HG02678 (cell line): ENCODE results near the gene SNN.
A peak's percentile ranks its signal among the peaks of the same experiment; 100 is the strongest.

Source experiments
- ATAC-seq: cut with Tn5 transposase; IDR thresholded peaks from one replicate; pipeline ENCODE4 v1.9.1; 2021; ENCODE audit warnings: mild to moderate bottlenecking, moderate library complexity; ENCODE audit not compliant: unreplicated experiment

The SNN gene

DNA sequence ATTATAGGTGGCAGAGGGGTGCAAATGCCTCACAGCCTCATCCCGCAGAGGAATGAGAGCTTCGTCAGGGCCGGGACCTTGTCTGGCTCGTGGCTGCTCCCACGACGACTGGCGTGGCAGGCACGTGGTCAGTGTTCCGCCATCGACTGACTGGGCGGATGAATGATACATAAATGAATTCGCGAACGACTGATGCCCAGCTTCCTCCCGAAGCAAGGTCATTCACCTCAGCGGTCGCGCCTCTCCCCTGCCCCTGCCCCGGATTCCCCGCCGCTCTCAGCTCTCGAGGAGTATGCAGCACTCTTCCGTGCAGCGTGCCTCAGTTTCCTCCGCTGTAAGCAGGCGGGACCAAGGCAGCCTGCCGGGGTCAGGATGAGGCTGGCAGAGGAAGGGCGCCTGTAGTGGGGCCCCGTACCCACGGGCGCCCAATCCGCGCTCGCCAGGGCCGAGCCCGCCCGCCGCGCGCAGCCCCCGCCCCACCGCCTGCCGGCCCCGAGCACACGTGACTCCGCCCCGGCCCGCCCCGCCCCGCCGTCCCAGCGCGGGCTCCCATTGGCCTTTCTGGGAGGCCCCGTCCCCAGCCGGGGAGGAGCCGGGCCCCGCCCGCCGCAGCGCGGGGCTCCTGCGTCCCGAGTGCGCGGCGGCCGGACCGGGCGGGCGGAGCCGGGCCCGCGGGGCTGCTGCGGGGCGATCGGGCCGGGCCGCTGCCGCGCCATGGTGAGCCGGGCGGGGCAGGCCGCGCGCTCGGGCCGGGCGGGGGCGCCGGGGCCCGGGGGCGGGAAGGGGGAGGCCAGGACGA is at the start of gene SNN:
TSS of gene SNN (plus strand) at position 632 of the 799 bp plus-strand sequence. CDS start 7,605 bp downstream, outside the sequence.
- ATAC-seq = peak; percentile 72

GRCh38 chr16:11619327-11619851 is 48.9 kb upstream of the SNN start:
- ATAC-seq = peak; percentile 63

GRCh38 chr16:11620243-11621003 is 47.8 kb upstream of the SNN start:
- no peak for ATAC-seq

GRCh38 chr16:11621539-11621919 is 46.7 kb upstream of the SNN start:
- ATAC-seq = no peak

DNA sequence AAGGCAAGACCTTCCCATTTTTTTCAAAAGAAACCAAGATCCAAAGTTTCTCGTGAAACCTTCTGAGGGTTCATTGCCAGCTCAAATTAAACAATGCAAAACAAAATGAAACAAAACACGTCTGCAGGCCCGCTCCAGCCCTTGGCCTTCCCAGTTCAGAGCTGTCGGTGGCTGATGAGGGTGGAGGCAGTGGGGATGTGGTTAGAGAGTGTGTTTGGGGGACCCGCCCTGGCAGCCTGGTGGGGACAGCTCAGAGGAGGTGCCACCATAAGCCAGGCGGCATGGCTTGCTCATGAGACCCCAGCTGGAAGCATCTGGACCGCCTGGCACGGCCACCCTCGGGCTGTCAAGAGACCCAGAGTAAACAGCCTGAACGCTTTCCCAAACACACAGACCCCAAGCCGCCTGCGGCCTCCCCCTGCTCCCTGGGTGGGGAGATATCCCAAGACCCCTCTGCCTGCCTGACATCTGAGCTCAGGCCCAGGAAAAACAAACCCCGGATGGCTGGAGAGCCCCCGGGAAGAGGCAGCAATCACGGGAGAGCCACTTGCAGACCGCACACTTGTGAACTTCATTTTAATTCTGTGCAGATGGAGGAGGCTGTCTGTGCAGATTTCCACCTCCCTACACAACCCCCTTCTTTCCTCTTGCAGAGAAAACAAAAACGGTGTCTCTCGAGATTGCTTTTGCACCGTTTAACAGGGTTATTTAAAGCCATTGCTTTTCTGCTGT is 46.2 kb upstream of the SNN start:
- no peak for ATAC-seq

- ATAC-seq = no peak
Measured at GRCh38 chr16:11624205-11624604, 44.0 kb upstream of the SNN start.

- no peak for ATAC-seq
Measured at GRCh38 chr16:11624636-11625607, 43.3 kb upstream of the SNN start.

- ATAC-seq = no peak
Measured at GRCh38 chr16:11625769-11626168, 42.5 kb upstream of the SNN start.

DNA sequence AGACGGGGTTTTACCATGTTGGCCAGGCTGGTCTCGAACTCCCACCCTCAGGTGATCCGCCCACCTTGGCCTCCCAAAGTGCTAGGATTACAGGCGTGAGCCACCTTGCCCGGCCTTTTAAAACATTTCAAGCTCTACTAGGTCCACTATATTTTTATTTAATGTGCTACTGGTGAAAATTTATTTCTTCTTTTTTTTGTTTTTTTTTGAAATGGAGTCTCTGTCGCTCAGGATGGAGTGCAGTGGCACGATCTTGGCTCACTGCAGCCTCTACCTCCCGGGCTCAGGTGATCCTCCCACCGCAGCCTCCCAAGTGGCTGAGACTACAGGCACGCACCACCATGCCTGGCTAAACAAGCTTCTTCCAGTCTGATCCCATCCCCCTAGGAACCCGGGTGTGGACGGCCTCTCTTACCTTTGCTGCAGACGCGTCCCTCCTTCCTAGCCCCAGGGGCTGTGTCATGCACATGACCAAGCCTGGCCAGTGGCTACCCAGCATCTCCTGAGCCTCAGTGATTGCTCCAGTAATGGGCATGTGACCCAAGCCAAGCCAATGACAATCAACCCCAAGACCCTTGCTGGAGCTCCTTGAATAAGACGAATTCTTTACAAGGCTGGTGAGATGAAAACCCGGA is 41.5 kb upstream of the SNN start:
- ATAC-seq = no peak

GRCh38 chr16:11627292-11627663 is 41.0 kb upstream of the SNN start:
- ATAC-seq = no peak

DNA sequence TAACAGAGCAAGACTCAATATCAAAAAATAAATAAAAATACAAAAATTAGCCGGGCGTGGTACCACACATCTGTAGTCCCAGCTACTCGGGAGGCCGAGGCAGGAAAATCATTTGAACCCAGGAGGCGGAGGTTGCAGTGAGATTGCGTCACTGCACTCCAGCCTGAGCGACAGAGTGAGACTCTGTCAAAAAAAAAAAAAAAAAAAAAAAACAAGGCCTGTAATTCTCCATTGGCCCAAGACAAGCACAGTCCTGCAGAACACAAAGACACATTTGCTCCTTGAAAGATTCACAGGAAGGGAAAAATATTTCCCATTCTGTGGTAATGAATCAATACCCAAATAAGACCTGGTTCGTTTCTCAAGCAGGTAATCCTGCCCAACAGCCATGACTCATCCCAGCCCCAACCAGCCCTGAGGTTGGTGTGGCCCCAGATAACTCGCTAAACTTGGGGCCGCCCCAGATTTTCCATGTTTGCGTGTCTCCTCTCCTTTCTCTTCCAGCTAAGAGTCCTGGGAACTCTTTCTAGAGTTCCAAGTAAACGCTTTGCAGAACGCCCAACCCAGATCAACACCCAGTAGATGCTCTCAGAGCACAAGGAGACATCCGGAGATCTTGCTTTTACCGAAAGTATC is 40.3 kb upstream of the SNN start:
- no peak for ATAC-seq

DNA sequence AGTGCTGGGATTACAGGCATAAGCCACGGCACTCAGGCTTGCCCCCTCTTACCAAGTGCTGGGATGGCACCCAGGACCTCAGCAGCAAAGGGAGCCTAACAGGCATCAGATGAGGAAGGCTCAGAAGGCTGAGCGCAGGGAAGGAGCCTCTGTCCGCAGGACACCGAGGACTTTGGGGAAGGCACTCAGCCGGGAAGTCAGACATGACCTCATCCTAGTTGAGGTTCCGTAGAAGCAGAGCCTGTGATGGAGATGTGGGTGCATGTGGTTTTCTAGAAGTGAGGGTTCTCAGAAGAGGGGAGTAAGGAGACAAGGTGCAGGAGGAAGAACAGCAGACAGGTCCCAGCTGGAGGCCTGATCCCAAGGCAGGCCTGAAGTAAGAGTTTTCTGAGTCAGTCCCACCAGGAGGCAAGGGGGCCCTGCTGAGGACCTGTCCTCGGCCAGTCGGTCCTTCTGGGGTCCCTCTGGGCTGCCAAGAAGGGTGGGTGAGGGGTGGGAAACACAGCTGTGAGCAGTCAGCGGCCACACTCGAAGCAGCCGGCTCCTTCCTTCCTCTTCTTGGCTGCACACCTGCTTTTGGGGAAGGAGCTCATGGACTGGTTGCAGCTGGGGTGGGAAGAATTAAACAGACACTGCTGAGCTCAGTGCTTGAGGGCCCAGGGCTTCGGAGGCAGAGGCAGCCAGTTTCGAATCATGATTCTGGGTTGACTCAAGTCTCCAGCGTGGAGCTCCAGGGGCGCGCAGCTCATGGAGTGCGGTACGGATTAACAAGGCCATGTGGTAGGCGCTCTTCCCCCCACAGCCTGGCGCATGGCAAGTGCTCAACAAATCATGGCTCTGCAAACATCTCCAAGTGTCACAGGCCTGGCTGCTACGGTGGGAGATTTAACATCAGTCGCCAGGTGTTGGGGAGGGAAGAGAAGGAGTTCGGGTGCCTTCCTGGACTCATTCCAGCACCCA is 38.9 kb upstream of the SNN start:
- ATAC-seq = no peak

DNA sequence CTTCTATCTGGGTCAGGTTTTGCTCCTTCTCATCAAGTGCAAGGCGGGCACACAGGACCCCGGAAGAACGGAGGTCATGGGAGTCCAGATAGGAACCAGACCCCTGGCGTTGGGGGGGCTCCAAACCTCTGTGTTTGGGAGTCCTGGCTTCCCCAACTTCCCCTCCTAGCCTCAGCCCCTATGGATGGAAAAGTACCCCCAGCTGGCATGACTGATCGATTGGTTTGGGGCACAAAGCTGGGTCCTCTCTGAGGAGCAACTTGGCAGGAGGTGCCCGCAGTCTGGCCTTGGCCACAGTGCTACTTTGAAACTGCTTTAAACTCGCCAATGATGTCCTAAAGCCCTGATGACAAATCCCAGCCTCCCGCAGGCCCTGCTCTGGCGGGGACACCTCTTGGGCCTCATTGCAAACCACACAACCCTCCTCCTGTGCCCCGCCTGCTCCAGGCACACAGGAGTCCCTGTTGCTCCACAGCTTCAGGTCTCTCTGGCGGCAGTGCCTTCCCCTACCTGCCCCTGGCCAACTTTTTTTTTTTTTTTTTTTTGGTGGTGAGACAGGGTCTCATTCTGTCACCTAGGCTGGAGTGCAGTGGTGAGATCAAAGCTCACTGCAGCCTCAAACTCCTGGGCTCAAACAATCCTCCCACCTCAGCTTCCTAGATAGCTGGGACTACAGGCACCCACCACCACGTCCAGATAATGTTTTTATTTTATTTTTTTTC is 38.0 kb upstream of the SNN start:
- no peak for ATAC-seq

- no peak for ATAC-seq
Measured at GRCh38 chr16:11630768-11631056, 37.5 kb upstream of the SNN start.

DNA sequence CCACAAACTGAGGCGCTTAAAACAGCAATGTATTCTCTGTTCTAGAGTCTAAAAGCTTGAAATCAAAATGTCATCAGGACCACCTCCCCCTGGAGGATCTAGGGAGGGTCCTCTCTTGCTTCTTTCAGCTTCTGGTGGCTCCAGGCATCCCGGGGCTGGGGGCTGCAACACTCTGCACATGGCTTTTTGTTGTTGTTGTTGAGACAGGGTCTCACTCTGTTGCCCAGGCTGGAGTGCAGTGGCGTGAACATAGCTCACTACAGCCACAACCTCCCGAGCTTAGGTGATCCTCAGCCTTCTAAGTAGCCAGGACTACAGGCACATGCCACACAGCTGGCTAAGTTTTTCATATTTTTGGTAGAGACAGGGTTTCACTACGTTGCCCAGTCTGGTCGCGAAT is 37.0 kb upstream of the SNN start:
- no peak for ATAC-seq

DNA sequence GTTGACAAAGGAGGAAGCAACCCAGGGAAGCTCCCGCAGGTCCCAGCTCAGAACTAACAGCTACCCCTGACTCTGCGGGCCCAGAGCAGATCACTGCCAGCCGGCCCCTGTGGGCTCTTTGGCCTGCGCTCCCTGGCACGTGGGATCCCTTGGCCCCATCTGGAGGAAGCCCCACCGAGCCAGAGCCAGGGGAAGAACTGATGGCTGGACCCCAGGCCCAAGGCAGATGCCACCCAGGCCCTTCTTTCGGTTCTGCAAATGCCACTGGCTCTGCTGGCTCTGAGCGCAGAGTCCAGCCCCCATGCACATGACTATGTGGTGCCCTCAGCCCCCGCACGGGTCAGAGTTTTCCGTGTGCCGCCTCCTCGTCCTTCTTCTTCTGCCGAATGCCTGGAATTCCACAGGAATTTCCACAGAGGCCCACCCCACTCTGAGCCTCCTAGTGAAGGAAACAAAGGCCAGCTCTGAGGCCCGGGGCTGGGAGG is 35.8 kb upstream of the SNN start:
- no peak for ATAC-seq

DNA sequence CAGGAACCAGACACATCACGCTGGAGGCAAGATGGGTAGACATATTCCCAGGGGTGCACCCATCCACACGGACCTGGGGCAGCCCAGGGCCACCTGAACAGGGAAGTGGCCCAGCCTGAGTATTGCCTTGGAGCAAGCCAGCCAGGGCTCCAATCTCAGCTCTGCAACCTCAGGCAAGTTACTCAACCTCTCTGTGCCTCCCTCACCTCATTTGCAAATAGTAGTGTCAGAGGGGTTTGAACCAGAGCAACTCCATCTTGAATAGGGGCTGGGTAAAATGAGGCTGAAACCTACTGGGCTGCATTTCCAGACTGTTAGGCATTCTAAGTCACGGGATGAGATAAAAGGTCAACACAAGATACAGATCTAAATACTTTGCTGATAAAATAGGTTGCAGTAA is 35.1 kb upstream of the SNN start:
- no peak for ATAC-seq

GRCh38 chr16:11634312-11634711 is 33.9 kb upstream of the SNN start:
- no peak for ATAC-seq
